Measurements from ENCODE around the gene NABP2.
"Not testable (repeated sequence)": the region's sequence is repeated elsewhere in the genome, so short reads cannot be mapped to it uniquely, and the experiment has no call there.

NABP2 gene

GRCh38 chr12:56193025-56193578 lies 31.0 kb upstream of the NABP2 start:
- Histone ChIP-seq H3K9me3 (ENCODE audit: control insufficient read depth, insufficient read depth, low read length) (no peaks in the 10 kb centered on the region), H3K27ac (ENCODE audit: low read depth, low read length) (no peak overlapping the region), H3K4me1 (ENCODE audit: control insufficient read depth, low read length) (peaks cover 29% of the 10 kb centered on the region), H3K4me3 (ENCODE audit: low read length) (peak overlapping the region; percentile 12; the same call in 1 of the 2 replicates), H4K20me1 (ENCODE audit: control insufficient read depth, insufficient read depth, low read depth, low read length) (peaks cover 3% of the 10 kb centered on the region; the same call in 1 of the 2 replicates), H3K27me3 (ENCODE audit: control insufficient read depth, low read length) (no peaks in the 10 kb centered on the region), H3K9me2 (replicated peaks; ENCODE audit: control insufficient read depth, low read length) (no peaks in the 10 kb centered on the region), H3F3A (ENCODE audit: control insufficient read depth, insufficient read depth) (peaks cover 17% of the 10 kb centered on the region), H3K4me2 (ENCODE audit: low read length) (peak overlapping the region; percentile 40), H3K36me3 (ENCODE audit: control insufficient read depth, low read length) (peaks cover 8% of the 10 kb centered on the region), H3K79me2 (ENCODE audit: control insufficient read depth, low read length) (peaks cover 12% of the 10 kb centered on the region)
- TF ChIP-seq CTCF (IDR thresholded peaks at IDR 0.05; ENCODE audit: low read depth, low read length, poor library complexity, severe bottlenecking): peak; percentile 91
- TF ChIP-seq EZH2phosphoT487 (IDR thresholded peaks at IDR 0.05; ENCODE audit: borderline replicate concordance, low read length): no peak

- not testable (repeated sequence) for H3K27ac ChIP-seq (ENCODE audit: low read depth, low read length); H3K4me3 ChIP-seq (ENCODE audit: low read length); H3K9me2 ChIP-seq (replicated peaks; ENCODE audit: control insufficient read depth, low read length); H3K4me2 ChIP-seq (ENCODE audit: low read length); H3K27me3 ChIP-seq (ENCODE audit: control insufficient read depth, low read length); H4K20me1 ChIP-seq (ENCODE audit: control insufficient read depth, insufficient read depth, low read depth, low read length); H3K79me2 ChIP-seq (ENCODE audit: control insufficient read depth, low read length); H3K36me3 ChIP-seq (ENCODE audit: control insufficient read depth, low read length); H3K9me3 ChIP-seq (ENCODE audit: control insufficient read depth, insufficient read depth, low read length)
- Histone ChIP-seq H3K4me1 (ENCODE audit: control insufficient read depth, low read length) (peaks cover 16% of the 10 kb centered on the region), H3F3A (ENCODE audit: control insufficient read depth, insufficient read depth) (peaks cover 12% of the 10 kb centered on the region; the same call in 1 of the 2 replicates)
Measured at GRCh38 chr12:56196818-56197550, 27.2 kb upstream of the NABP2 start.

GRCh38 chr12:56197921-56198635 lies 26.1 kb upstream of the NABP2 start:
- Histone ChIP-seq H3K27me3 (ENCODE audit: control insufficient read depth, low read length) (no peaks in the 10 kb centered on the region), H3K9me2 (replicated peaks; ENCODE audit: control insufficient read depth, low read length) (no peaks in the 10 kb centered on the region), H3K36me3 (ENCODE audit: control insufficient read depth, low read length) (no peaks in the 10 kb centered on the region; the same call in 1 of the 2 replicates), H3K27ac (ENCODE audit: low read depth, low read length) (no peak overlapping the region), H3K4me1 (ENCODE audit: control insufficient read depth, low read length) (peaks cover 10% of the 10 kb centered on the region), H4K20me1 (ENCODE audit: control insufficient read depth, insufficient read depth, low read depth, low read length) (no peaks in the 10 kb centered on the region), H3K9me3 (ENCODE audit: control insufficient read depth, insufficient read depth, low read length) (no peaks in the 10 kb centered on the region), H3K4me3 (ENCODE audit: low read length) (no peak overlapping the region), H3K79me2 (ENCODE audit: control insufficient read depth, low read length) (no peaks in the 10 kb centered on the region), H3F3A (ENCODE audit: control insufficient read depth, insufficient read depth) (peaks cover 7% of the 10 kb centered on the region; the same call in 1 of the 2 replicates), H3K4me2 (ENCODE audit: low read length) (no peak overlapping the region)
- no peak for TF ChIP-seq CTCF (IDR thresholded peaks at IDR 0.05; ENCODE audit: low read depth, low read length, poor library complexity, severe bottlenecking)
- TF ChIP-seq EZH2phosphoT487 (IDR thresholded peaks at IDR 0.05; ENCODE audit: borderline replicate concordance, low read length): no peak
